C4-2B (cell line): Measurements from ENCODE around the gene KIAA1549.

Source experiments
- ZFX ChIP-seq: fragments of 450-650 bp; IDR thresholded peaks from 2 replicates; pipeline ENCODE4 v1.6.1; 2017
- TF ChIP-seq, protein P1 (sequence below): fragments of 450-650 bp; conservative IDR thresholded peaks from 2 replicates; pipeline ENCODE4 v1.5.1; 2017; ENCODE audit warnings: mild to moderate bottlenecking

DNA sequence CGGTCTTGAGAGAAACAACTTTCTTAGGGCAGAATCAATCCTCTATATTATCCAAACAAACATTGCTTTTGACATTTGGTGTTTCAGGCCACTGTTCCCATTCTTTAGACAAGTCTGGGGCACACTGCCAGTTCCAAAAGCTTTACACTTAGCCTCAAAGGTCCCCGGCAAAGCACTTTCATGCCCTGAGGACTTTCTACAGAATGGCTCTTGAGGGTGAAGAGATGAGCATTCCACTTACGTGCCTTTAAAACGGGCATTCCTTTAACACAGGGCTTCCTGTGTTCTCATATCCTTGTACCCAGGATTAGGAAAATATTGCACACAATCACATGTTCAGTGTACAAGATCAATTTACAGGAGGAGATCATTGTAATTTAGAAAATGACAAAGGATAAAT, 196.5 kb downstream of the KIAA1549 start:
- TF ChIP-seq, protein P1, sequence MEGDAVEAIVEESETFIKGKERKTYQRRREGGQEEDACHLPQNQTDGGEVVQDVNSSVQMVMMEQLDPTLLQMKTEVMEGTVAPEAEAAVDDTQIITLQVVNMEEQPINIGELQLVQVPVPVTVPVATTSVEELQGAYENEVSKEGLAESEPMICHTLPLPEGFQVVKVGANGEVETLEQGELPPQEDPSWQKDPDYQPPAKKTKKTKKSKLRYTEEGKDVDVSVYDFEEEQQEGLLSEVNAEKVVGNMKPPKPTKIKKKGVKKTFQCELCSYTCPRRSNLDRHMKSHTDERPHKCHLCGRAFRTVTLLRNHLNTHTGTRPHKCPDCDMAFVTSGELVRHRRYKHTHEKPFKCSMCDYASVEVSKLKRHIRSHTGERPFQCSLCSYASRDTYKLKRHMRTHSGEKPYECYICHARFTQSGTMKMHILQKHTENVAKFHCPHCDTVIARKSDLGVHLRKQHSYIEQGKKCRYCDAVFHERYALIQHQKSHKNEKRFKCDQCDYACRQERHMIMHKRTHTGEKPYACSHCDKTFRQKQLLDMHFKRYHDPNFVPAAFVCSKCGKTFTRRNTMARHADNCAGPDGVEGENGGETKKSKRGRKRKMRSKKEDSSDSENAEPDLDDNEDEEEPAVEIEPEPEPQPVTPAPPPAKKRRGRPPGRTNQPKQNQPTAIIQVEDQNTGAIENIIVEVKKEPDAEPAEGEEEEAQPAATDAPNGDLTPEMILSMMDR: no peak
- TF ChIP-seq ZFX: no peak
